Astrocyte (in vitro differentiated cells and primary cell): ENCODE measurements around the gene BPIFA3. TPM values are rescaled to one million over a fixed set of nuclear protein-coding genes. Genes with fewer than 3 reads are reported as not detected.

ENCODE experiments used
- DNase-seq: peaks from one replicate; pipeline ENCODE4 v3.0.0-alpha.2; 2010; ENCODE audit warnings: low read depth
- FAIRE-seq: peaks from 2 replicates; lab custom pipeline; 2011; peaks lifted over from hg19 to GRCh38; lab: Jason Lieb, UNC
- H2AFZ ChIP-seq: 2 replicates; pipeline ENCODE4 v1.6.0; 2012; ENCODE audit warnings: low read depth, low read length, inconsistent platforms
- H3K27ac ChIP-seq: 2 replicates; pipeline ENCODE4 v1.5.1; 2011; ENCODE audit warnings: low read depth, low read length, inconsistent platforms
- H3K27me3 ChIP-seq: 2 replicates; pipeline ENCODE4 v1.6.0; 2011; ENCODE audit warnings: low read length, inconsistent platforms; ENCODE audit not compliant: insufficient read depth
- H3K36me3 ChIP-seq: 2 replicates; pipeline ENCODE4 v1.5.1; 2011; ENCODE audit warnings: low read length, inconsistent platforms; ENCODE audit not compliant: insufficient read depth
- H3K4me1 ChIP-seq: 2 replicates; pipeline ENCODE4 v1.5.1; 2011; ENCODE audit warnings: low read length, inconsistent platforms; ENCODE audit not compliant: insufficient read depth
- H3K4me2 ChIP-seq: 2 replicates; pipeline ENCODE4 v1.6.0; 2012; ENCODE audit warnings: low read length, inconsistent platforms
- H3K4me3 ChIP-seq: 2 replicates; pipeline ENCODE4 v1.5.1; 2011; ENCODE audit warnings: low read depth, mild to moderate bottlenecking, low read length, inconsistent platforms; ENCODE audit not compliant: insufficient read depth
- H3K79me2 ChIP-seq: 2 replicates; pipeline ENCODE4 v1.6.0; 2012; ENCODE audit warnings: mild to moderate bottlenecking, low read length, inconsistent platforms; ENCODE audit not compliant: insufficient read depth
- H3K9ac ChIP-seq: 2 replicates; pipeline ENCODE4 v1.6.0; 2012; ENCODE audit warnings: mild to moderate bottlenecking, low read length, inconsistent platforms
- H3K9me3 ChIP-seq: 2 replicates; pipeline ENCODE4 v1.5.1; 2012; ENCODE audit warnings: low read depth, mild to moderate bottlenecking, low read length, inconsistent platforms; ENCODE audit not compliant: insufficient read depth
- H4K20me1 ChIP-seq: 2 replicates; pipeline ENCODE4 v1.6.0; 2012; ENCODE audit warnings: low read length, inconsistent platforms; ENCODE audit not compliant: insufficient read depth
- H3K27ac Mint-ChIP-seq: one replicate; pipeline ENCODE4 v1.8.0; 2021; ENCODE audit warnings: mild to moderate bottlenecking, mixed read lengths; ENCODE audit not compliant: unreplicated experiment
- H3K27me3 Mint-ChIP-seq: one replicate; pipeline ENCODE4 v1.8.0; 2021; ENCODE audit warnings: low read depth, mixed read lengths; ENCODE audit not compliant: unreplicated experiment
- H3K36me3 Mint-ChIP-seq: one replicate; pipeline ENCODE4 v1.8.0; 2021; ENCODE audit warnings: low read depth, mixed read lengths; ENCODE audit not compliant: unreplicated experiment
- H3K4me1 Mint-ChIP-seq: one replicate; pipeline ENCODE4 v1.8.0; 2021; ENCODE audit warnings: low read depth, mixed read lengths; ENCODE audit not compliant: unreplicated experiment
- H3K4me3 Mint-ChIP-seq: one replicate; pipeline ENCODE4 v1.8.0; 2021; ENCODE audit warnings: mild to moderate bottlenecking, moderate library complexity, mixed read lengths; ENCODE audit not compliant: unreplicated experiment
- H3K9me3 Mint-ChIP-seq: one replicate; pipeline ENCODE4 v1.8.0; 2021; ENCODE audit warnings: mild to moderate bottlenecking, mixed read lengths; ENCODE audit not compliant: unreplicated experiment
- CTCF ChIP-seq: IDR thresholded peaks from 2 replicates; pipeline ENCODE4 v1.5.1; 2011; ENCODE audit warnings: low read depth, mild to moderate bottlenecking, inconsistent platforms, low read length, moderate library complexity; ENCODE audit not compliant: insufficient read depth
- EZH2 ChIP-seq: IDR thresholded peaks from 2 replicates; pipeline ENCODE4 v1.6.1; 2012; ENCODE audit warnings: mild to moderate bottlenecking, low read length, inconsistent platforms; ENCODE audit not compliant: insufficient read depth
- total RNA-seq: library from RNA; stranded (reverse); gene quantifications from 2 replicates; pipeline ENCODE4 v1.2.1, GENCODE V29; 2021

Gene BPIFA3
- total RNA-seq, 1 donor from 2014 or later: not detected

GRCh38 chr20:33236351-33236750 lies 19.2 kb downstream of the BPIFA3 start:
- Histone ChIP-seq H3K27me3 (peaks cover 7% of the 10 kb centered on the region), H4K20me1 (no peaks in the 10 kb centered on the region)
- H3K4me1 Mint-ChIP-seq: no peaks in the 10 kb centered on the region

GRCh38 chr20:33237989-33238388 lies 20.8 kb downstream of the BPIFA3 start:
- FAIRE-seq (no peak), DNase-seq (no peak)
- Histone ChIP-seq H3K9me3 (no peaks in the 10 kb centered on the region), H3K27me3 (peaks cover 3% of the 10 kb centered on the region), H3K4me3 (no peak overlapping the region), H2AFZ (no peak overlapping the region), H4K20me1 (no peaks in the 10 kb centered on the region), H3K27ac (no peak overlapping the region), H3K79me2 (no peaks in the 10 kb centered on the region), H3K9ac (no peak overlapping the region), H3K4me1 (no peaks in the 10 kb centered on the region), H3K4me2 (no peak overlapping the region), H3K36me3 (no peaks in the 10 kb centered on the region)
- H3K4me1 Mint-ChIP-seq: no peaks in the 10 kb centered on the region
- no peak overlapping the region for H3K4me3 Mint-ChIP-seq
- H3K27me3 Mint-ChIP-seq: peaks cover 74% of the 10 kb centered on the region
- H3K36me3 Mint-ChIP-seq: peaks cover 1% of the 10 kb centered on the region
- peaks cover 11% of the 10 kb centered on the region for H3K9me3 Mint-ChIP-seq
- TF ChIP-seq CTCF (no peak), EZH2 (no peak)
- H3K27ac Mint-ChIP-seq: no peak overlapping the region

More at GRCh38 chr20:33236351-33236750, 19.2 kb downstream of the BPIFA3 start:
- Histone ChIP-seq H3K4me1 (no peaks in the 10 kb centered on the region), H3K9ac (no peak overlapping the region), H3K4me3 (no peak overlapping the region), H2AFZ (no peak overlapping the region), H3K27ac (no peak overlapping the region), H3K4me2 (no peak overlapping the region), H3K36me3 (no peaks in the 10 kb centered on the region), H3K9me3 (no peaks in the 10 kb centered on the region), H3K79me2 (no peaks in the 10 kb centered on the region)
- H3K36me3 Mint-ChIP-seq: peaks cover 1% of the 10 kb centered on the region
- TF ChIP-seq EZH2: no peak
- peaks cover 71% of the 10 kb centered on the region for H3K27me3 Mint-ChIP-seq
- no peak overlapping the region for H3K4me3 Mint-ChIP-seq
- no peak overlapping the region for H3K27ac Mint-ChIP-seq
- DNase-seq: no peak
- H3K9me3 Mint-ChIP-seq: peaks cover 11% of the 10 kb centered on the region
- no peak for FAIRE-seq

GRCh38 chr20:33239418-33239817 lies 22.3 kb downstream of the BPIFA3 start:
- H4K20me1 ChIP-seq: no peaks in the 10 kb centered on the region
- H3K27me3 Mint-ChIP-seq: peaks cover 70% of the 10 kb centered on the region
- no peaks in the 10 kb centered on the region for H3K9me3 ChIP-seq
- H3K9ac ChIP-seq: no peak overlapping the region
- no peak overlapping the region for H3K4me3 ChIP-seq
- no peaks in the 10 kb centered on the region for H3K4me1 Mint-ChIP-seq
- no peaks in the 10 kb centered on the region for H3K36me3 ChIP-seq
- DNase-seq (no peak), FAIRE-seq (no peak)
- H3K27ac ChIP-seq: no peak overlapping the region
- H3K36me3 Mint-ChIP-seq: peaks cover 1% of the 10 kb centered on the region
- no peak overlapping the region for H3K4me3 Mint-ChIP-seq
- H3K27me3 ChIP-seq: no peaks in the 10 kb centered on the region
- no peak overlapping the region for H2AFZ ChIP-seq
- H3K27ac Mint-ChIP-seq: no peak overlapping the region
- H3K4me2 ChIP-seq: no peak overlapping the region
- H3K9me3 Mint-ChIP-seq: peaks cover 11% of the 10 kb centered on the region
- no peaks in the 10 kb centered on the region for H3K4me1 ChIP-seq
- TF ChIP-seq CTCF: no peak
- no peak for TF ChIP-seq EZH2
- H3K79me2 ChIP-seq: no peaks in the 10 kb centered on the region
